Fibroblast of lung (primary cell): ENCODE data around the gene AGBL4. TPM values are rescaled to one million over a fixed set of nuclear protein-coding genes. Genes with fewer than 3 reads are reported as not detected.

ENCODE experiments used
- DNase-seq, 2 donors: peaks; one replicate each; pipeline versions ENCODE4 v3.0.0 to v3.0.0-alpha.2; 2010; ENCODE audit warnings: low read depth in 2 of 2
- H2AFZ ChIP-seq: 2 replicates; pipeline ENCODE4 v1.5.1; 2012; ENCODE audit warnings: low read length, control low read depth, inconsistent platforms
- H3K27ac ChIP-seq: 2 replicates; pipeline ENCODE4 v1.5.1; 2011; ENCODE audit warnings: low read length, control low read depth; ENCODE audit not compliant: insufficient read depth
- H3K27me3 ChIP-seq: 2 replicates; pipeline ENCODE4 v1.5.1; 2011; ENCODE audit warnings: mild to moderate bottlenecking, low read length; ENCODE audit not compliant: control insufficient read depth, insufficient read depth
- H3K36me3 ChIP-seq: 2 replicates; pipeline ENCODE4 v1.5.1; 2011; ENCODE audit warnings: low read length; ENCODE audit not compliant: control insufficient read depth, insufficient read depth
- H3K4me1 ChIP-seq: 2 replicates; pipeline ENCODE4 v1.5.1; 2011; ENCODE audit warnings: low read length; ENCODE audit not compliant: control insufficient read depth, insufficient read depth; ENCODE audit errors: extremely low read depth
- H3K4me2 ChIP-seq: 2 replicates; pipeline ENCODE4 v1.5.1; 2011; ENCODE audit warnings: low read length, control low read depth; ENCODE audit not compliant: insufficient read depth; ENCODE audit errors: extremely low read depth
- H3K4me3 ChIP-seq, 4 experiments: fragments of 200-600 bp in 1 of 4; sonication (generic) in 1 of 4; replicated peaks in 1 of 4; 2 replicates each; pipeline ENCODE4 v1.5.1; 2011 to 2016; ENCODE audit warnings: low read length in 4 of 4, low read depth in 3 of 4, mild to moderate bottlenecking in 3 of 4, control low read depth in 2 of 4, inconsistent platforms in 1 of 4, mixed read lengths in 1 of 4; ENCODE audit not compliant: insufficient read depth in 1 of 4; ENCODE audit errors: control extremely low read depth in 1 of 4
- H3K79me2 ChIP-seq: 2 replicates; pipeline ENCODE4 v1.5.1; 2012; ENCODE audit warnings: mild to moderate bottlenecking, low read length, inconsistent platforms; ENCODE audit not compliant: control insufficient read depth, insufficient read depth
- H3K9ac ChIP-seq: 2 replicates; pipeline ENCODE4 v1.5.1; 2011; ENCODE audit warnings: mild to moderate bottlenecking, low read length, control low read depth; ENCODE audit not compliant: insufficient read depth
- H3K9me3 ChIP-seq: 2 replicates; pipeline ENCODE4 v1.5.1; 2012; ENCODE audit warnings: low read depth, low read length; ENCODE audit not compliant: control insufficient read depth, insufficient read depth
- H4K20me1 ChIP-seq: 2 replicates; pipeline ENCODE4 v1.5.1; 2011; ENCODE audit warnings: low read length; ENCODE audit not compliant: control insufficient read depth, insufficient read depth; ENCODE audit errors: extremely low read depth
- EZH2 ChIP-seq: IDR thresholded peaks from 2 replicates; pipeline ENCODE4 v1.5.1; 2012; ENCODE audit warnings: low read length, control low read depth, mild to moderate bottlenecking; ENCODE audit errors: missing control alignments
- polyA plus RNA-seq, 2 donors: library from polyadenylated mRNA; depleted of rRNA in 1 of 2; stranded (reverse) in 1 of 2; unstranded in 1 of 2; fragments of >200 nt; gene quantifications; 2 replicates each; pipeline ENCODE4 v1.2.1, GENCODE V29; 2011 to 2012; ENCODE audit warnings: missing spikeins in 1 of 2
- total RNA-seq: library from RNA; depleted of rRNA; stranded (reverse); fragments of >200 nt; gene quantifications from 2 replicates; pipeline ENCODE4 v1.2.1, GENCODE V29; 2014
- TF ChIP-seq, protein P1 (sequence below), 2 donors: IDR thresholded peaks in 1 of 2; conservative IDR thresholded peaks in 1 of 2; 1 replicate in 1 of 2; 2 replicates in 1 of 2; pipeline ENCODE4 v1.5.1; 2011 to 2012; ENCODE audit warnings: low read length in 2 of 2, control low read depth in 1 of 2, inconsistent platforms in 1 of 2, low read depth in 1 of 2, mild to moderate bottlenecking in 1 of 2

Gene AGBL4
- total and polyA plus RNA-seq, 2 donors (not counting 1 experiment from before 2014, with no cell fraction given), result not detected

DNA sequence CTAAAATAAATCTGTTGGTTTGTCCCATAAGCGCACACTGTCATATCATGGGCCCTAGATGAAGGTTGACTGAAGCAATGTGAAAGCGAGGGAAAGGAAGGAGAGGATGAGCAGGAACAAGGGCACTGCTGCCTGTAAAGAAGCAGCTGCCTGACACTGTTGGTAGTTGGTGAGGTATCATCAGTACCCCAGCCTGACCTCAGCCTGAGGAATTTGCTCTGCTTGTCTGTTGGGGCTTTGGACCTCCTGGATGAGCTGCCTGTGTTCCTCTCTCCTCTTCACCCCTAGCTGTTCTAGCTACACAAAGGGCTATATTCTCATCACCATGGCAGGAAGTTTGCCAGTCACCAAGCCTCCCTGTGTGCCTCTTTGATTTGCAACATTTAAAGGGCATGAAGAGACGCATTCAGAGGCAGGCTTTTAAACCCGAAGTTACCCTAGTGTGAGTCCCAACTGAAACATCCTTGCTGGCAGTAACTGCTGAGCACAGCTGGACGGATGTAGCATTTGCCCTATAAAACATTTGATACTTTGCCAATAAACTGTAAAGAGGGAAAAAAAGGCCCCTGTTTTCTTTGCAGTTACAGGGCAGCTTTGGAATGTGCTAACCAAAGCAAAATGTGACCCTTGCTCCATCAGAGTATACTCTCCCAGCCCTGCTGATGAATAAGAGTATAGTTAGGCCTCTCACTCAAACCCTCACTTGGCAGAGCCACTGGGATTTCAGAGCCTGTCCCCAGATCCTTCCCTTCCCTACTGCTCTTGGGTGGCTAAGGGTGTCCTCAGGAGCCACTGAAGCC, 1529.6 kb downstream of the AGBL4 start:
- Histone ChIP-seq H3K4me2 (peak overlapping the region; percentile 61), H3K27ac (peak overlapping the region; percentile 82), H3K79me2 (no peaks in the 10 kb centered on the region), H3K9ac (peak overlapping the region; percentile 36), H3K27me3 (no peaks in the 10 kb centered on the region), H3K36me3 (no peaks in the 10 kb centered on the region), H4K20me1 (no peaks in the 10 kb centered on the region), H3K9me3 (no peaks in the 10 kb centered on the region), H2AFZ (peak overlapping the region; percentile 66), H3K4me3 (no peak overlapping the region), H3K4me1 (peaks cover 16% of the 10 kb centered on the region)
- no peak for TF ChIP-seq EZH2
- TF ChIP-seq, protein P1, sequence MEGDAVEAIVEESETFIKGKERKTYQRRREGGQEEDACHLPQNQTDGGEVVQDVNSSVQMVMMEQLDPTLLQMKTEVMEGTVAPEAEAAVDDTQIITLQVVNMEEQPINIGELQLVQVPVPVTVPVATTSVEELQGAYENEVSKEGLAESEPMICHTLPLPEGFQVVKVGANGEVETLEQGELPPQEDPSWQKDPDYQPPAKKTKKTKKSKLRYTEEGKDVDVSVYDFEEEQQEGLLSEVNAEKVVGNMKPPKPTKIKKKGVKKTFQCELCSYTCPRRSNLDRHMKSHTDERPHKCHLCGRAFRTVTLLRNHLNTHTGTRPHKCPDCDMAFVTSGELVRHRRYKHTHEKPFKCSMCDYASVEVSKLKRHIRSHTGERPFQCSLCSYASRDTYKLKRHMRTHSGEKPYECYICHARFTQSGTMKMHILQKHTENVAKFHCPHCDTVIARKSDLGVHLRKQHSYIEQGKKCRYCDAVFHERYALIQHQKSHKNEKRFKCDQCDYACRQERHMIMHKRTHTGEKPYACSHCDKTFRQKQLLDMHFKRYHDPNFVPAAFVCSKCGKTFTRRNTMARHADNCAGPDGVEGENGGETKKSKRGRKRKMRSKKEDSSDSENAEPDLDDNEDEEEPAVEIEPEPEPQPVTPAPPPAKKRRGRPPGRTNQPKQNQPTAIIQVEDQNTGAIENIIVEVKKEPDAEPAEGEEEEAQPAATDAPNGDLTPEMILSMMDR (conservative IDR thresholded peaks at IDR 0.05 in 1 of 2, IDR thresholded peaks at IDR 0.05 in 1 of 2; ENCODE audit: low read depth in 1 of 2, low read length in 2 of 2), result no peak
- peak; percentile 83 to 99 for DNase-seq

DNA sequence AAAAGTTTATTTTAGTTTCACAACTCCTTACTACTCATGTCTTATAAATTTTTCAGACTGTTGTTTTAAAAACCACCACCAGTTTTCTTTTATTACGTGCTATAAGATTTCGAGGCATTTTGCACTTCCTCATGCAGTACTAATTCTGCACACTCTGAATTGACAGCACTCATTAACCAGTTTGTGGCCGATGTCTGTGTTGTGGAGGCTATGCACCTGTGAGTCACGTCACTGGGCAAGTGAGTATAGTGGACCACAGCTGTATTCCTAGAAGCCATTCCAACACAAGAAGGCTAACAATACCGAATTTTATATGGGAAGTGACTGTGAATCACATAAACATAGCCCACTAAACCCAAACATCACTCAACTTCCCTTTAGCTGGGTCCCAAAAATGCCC, 1530.7 kb downstream of the AGBL4 start:
- H3K9ac ChIP-seq, result no peak overlapping the region
- no peaks in the 10 kb centered on the region for H3K36me3 ChIP-seq
- no peaks in the 10 kb centered on the region for H4K20me1 ChIP-seq
- H3K4me1 ChIP-seq, result peaks cover 16% of the 10 kb centered on the region
- no peak overlapping the region for H3K27ac ChIP-seq
- H2AFZ ChIP-seq, result no peak overlapping the region
- no peaks in the 10 kb centered on the region for H3K9me3 ChIP-seq
- peak; percentile 14 to 62 for DNase-seq
- H3K4me2 ChIP-seq, result peak overlapping the region; percentile 15
- TF ChIP-seq EZH2, result no peak
- TF ChIP-seq, protein P1 (conservative IDR thresholded peaks at IDR 0.05 in 1 of 2, IDR thresholded peaks at IDR 0.05 in 1 of 2; ENCODE audit: low read depth in 1 of 2, low read length in 2 of 2), result no peak
- no peaks in the 10 kb centered on the region for H3K79me2 ChIP-seq
- H3K4me3 ChIP-seq, result no peak overlapping the region
- H3K27me3 ChIP-seq, result no peaks in the 10 kb centered on the region

DNA sequence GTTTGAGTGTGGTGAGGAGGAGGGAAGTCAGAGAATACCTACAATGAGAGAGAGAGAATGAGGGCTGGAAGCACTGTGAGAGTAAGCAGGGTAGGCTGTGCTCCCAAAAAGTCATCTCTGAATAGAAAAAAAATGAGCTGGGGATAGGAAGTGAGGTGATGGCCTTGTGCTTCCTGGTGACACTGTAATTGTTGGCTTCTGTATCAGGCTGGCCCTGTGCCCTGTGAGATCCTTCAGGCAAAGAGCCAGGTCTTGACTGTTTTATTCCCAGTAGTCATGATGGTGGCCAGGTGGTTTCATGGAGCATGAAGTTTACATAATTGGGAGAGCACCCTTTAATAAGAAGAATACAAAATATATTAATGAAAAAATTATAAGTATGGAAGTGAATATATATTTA, 1531.4 kb downstream of the AGBL4 start:
- Histone ChIP-seq H3K36me3 (no peaks in the 10 kb centered on the region), H2AFZ (no peak overlapping the region), H4K20me1 (no peaks in the 10 kb centered on the region), H3K4me3 (no peak overlapping the region), H3K9me3 (no peaks in the 10 kb centered on the region), H3K4me1 (peaks cover 16% of the 10 kb centered on the region), H3K27me3 (no peaks in the 10 kb centered on the region), H3K9ac (no peak overlapping the region), H3K27ac (no peak overlapping the region), H3K4me2 (no peak overlapping the region), H3K79me2 (no peaks in the 10 kb centered on the region)
- no peak for DNase-seq
- TF ChIP-seq, protein P1 (conservative IDR thresholded peaks at IDR 0.05 in 1 of 2, IDR thresholded peaks at IDR 0.05 in 1 of 2; ENCODE audit: low read depth in 1 of 2, low read length in 2 of 2), result no peak
- no peak for TF ChIP-seq EZH2
